Mesodermal cell (in vitro differentiated cells): ENCODE results near the gene SLC25A34.

Experiments
- H3K27ac ChIP-seq: 2 replicates; pipeline ENCODE4 v1.7.0; 2013; ENCODE audit warnings: mild to moderate bottlenecking, low read depth, low read length, moderate library complexity; ENCODE audit not compliant: severe bottlenecking
- H3K36me3 ChIP-seq: 2 replicates; pipeline ENCODE4 v1.7.1; 2013; ENCODE audit warnings: mild to moderate bottlenecking, low read length, moderate library complexity; ENCODE audit not compliant: control insufficient read depth, insufficient read depth
- H3K4me1 ChIP-seq: one replicate; pipeline ENCODE4 v1.7.1; 2013; ENCODE audit warnings: mild to moderate bottlenecking, low read length; ENCODE audit not compliant: insufficient read depth, control insufficient read depth, poor library complexity, severe bottlenecking
- H3K4me3 ChIP-seq: 2 replicates; pipeline ENCODE4 v1.7.0; 2013; ENCODE audit warnings: low read length, control low read depth, mild to moderate bottlenecking; ENCODE audit not compliant: insufficient read depth, poor library complexity, severe bottlenecking; ENCODE audit errors: extremely low read depth
- H3K9me3 ChIP-seq: 2 replicates; pipeline ENCODE4 v1.7.1; 2013; ENCODE audit warnings: mild to moderate bottlenecking, low read length, moderate library complexity; ENCODE audit not compliant: control insufficient read depth
- WGBS, 2 experiments: methylation state at CpG; one replicate each; pipeline ENCODE4 v1.1.5; 2013; ENCODE audit warnings: missing lambda C conversion rate in 2 of 2; ENCODE audit not compliant: insufficient coverage in 2 of 2; 5-methylcytosine and 5-hydroxymethylcytosine counted together

Gene SLC25A34

GRCh38 chr1:15733726-15734226, 2.3 kb upstream of the SLC25A34 start:
- H3K36me3 ChIP-seq, result peaks cover 50% of the 10 kb centered on the region
- no peaks in the 10 kb centered on the region for H3K4me1 ChIP-seq
- no peak overlapping the region for H3K4me3 ChIP-seq
- H3K9me3 ChIP-seq, result no peaks in the 10 kb centered on the region
- no peak overlapping the region for H3K27ac ChIP-seq
- 96 to 97% methylated on average over 26 to 27 of the region's 27 CpGs for WGBS, 2 experiments

GRCh38 chr1:15734296-15734695, 1.8 kb upstream of the SLC25A34 start:
- no peaks in the 10 kb centered on the region for H3K4me1 ChIP-seq
- WGBS, 2 experiments, result 92 to 93% methylated on average over 11 of the region's 13 CpGs
- no peak overlapping the region for H3K4me3 ChIP-seq
- no peaks in the 10 kb centered on the region for H3K9me3 ChIP-seq
- H3K36me3 ChIP-seq, result peaks cover 44% of the 10 kb centered on the region
- no peak overlapping the region for H3K27ac ChIP-seq

- WGBS, 2 experiments, result 81 to 91% methylated on average over 16 to 17 of the region's 17 CpGs
Observed at GRCh38 chr1:15734901-15735300, 1.2 kb upstream of the SLC25A34 start.

GRCh38 chr1:15735304-15736037, 587 bp upstream of the SLC25A34 start:
- WGBS, 2 experiments, result 90% methylated on average over 7 to 10 of the region's 12 CpGs
- no peaks in the 10 kb centered on the region for H3K9me3 ChIP-seq

More at GRCh38 chr1:15734901-15735300, 1.2 kb upstream of the SLC25A34 start:
- Histone ChIP-seq H3K9me3 (no peaks in the 10 kb centered on the region), H3K4me1 (no peaks in the 10 kb centered on the region), H3K27ac (no peak overlapping the region), H3K36me3 (peaks cover 38% of the 10 kb centered on the region), H3K4me3 (no peak overlapping the region)

GRCh38 chr1:15736892-15737261, 819 bp downstream of the SLC25A34 start:
- H3K9me3 ChIP-seq, result no peaks in the 10 kb centered on the region
- H3K27ac ChIP-seq, result no peak overlapping the region
- WGBS, 2 experiments, result 68 to 80% methylated on average over 3 to 4 of the region's 6 CpGs
- H3K4me1 ChIP-seq, result no peaks in the 10 kb centered on the region
- H3K36me3 ChIP-seq, result peaks cover 21% of the 10 kb centered on the region
- no peak overlapping the region for H3K4me3 ChIP-seq

More at GRCh38 chr1:15735304-15736037, 587 bp upstream of the SLC25A34 start:
- H3K36me3 ChIP-seq, result peaks cover 35% of the 10 kb centered on the region
- no peak overlapping the region for H3K4me3 ChIP-seq
- no peak overlapping the region for H3K27ac ChIP-seq
- H3K4me1 ChIP-seq, result no peaks in the 10 kb centered on the region

GRCh38 chr1:15737324-15738319, 1.6 kb downstream of the SLC25A34 start:
- 91 to 94% methylated on average over 16 to 20 of the region's 20 CpGs for WGBS, 2 experiments
- peaks cover 14% of the 10 kb centered on the region for H3K36me3 ChIP-seq
- no peak overlapping the region for H3K4me3 ChIP-seq
- H3K9me3 ChIP-seq, result no peaks in the 10 kb centered on the region
- H3K27ac ChIP-seq, result no peak overlapping the region
- no peaks in the 10 kb centered on the region for H3K4me1 ChIP-seq

GRCh38 chr1:15738416-15739113, 2.5 kb downstream of the SLC25A34 start:
- Histone ChIP-seq H3K4me1 (no peaks in the 10 kb centered on the region), H3K36me3 (peaks cover 6% of the 10 kb centered on the region), H3K4me3 (no peak overlapping the region), H3K9me3 (no peaks in the 10 kb centered on the region), H3K27ac (no peak overlapping the region)
- WGBS, 2 experiments, result 92% methylated on average over 5 to 11 of the region's 15 CpGs

- no peaks in the 10 kb centered on the region for H3K4me1 ChIP-seq
- H3K4me3 ChIP-seq, result no peak overlapping the region
- no peaks in the 10 kb centered on the region for H3K9me3 ChIP-seq
- WGBS, 2 experiments, result 92 to 96% methylated on average over 13 to 16 of the region's 16 CpGs
- no peaks in the 10 kb centered on the region for H3K36me3 ChIP-seq
- H3K27ac ChIP-seq, result no peak overlapping the region
Observed at GRCh38 chr1:15739259-15739658, 3.2 kb downstream of the SLC25A34 start.

GRCh38 chr1:15739745-15740144, 3.7 kb downstream of the SLC25A34 start:
- 85 to 94% methylated on average over 6 to 7 of the region's 7 CpGs for WGBS, 2 experiments
- Histone ChIP-seq H3K9me3 (no peaks in the 10 kb centered on the region), H3K36me3 (no peaks in the 10 kb centered on the region), H3K4me1 (no peaks in the 10 kb centered on the region), H3K4me3 (no peak overlapping the region), H3K27ac (no peak overlapping the region)
